BE2C (cell line): ENCODE results near the gene PPIF.

Experiments used
- DNase-seq: peaks from one replicate; pipeline ENCODE4 v3.0.0-alpha.2; 2020
- H3K27me3 ChIP-seq: fragments of 250-450 bp; sonication (Bioruptor Pico); 2 replicates; pipeline ENCODE4 v1.5.1; 2020; ENCODE audit warnings: mild to moderate bottlenecking
- H3K36me3 ChIP-seq: fragments of 250-450 bp; sonication (Bioruptor Pico); 2 replicates; pipeline ENCODE4 v1.5.1; 2020; ENCODE audit warnings: mild to moderate bottlenecking
- H3K4me1 ChIP-seq: fragments of 250-450 bp; sonication (Bioruptor Pico); 2 replicates; pipeline ENCODE4 v1.5.1; 2020
- H3K4me3 ChIP-seq: 2 replicates; pipeline ENCODE4 v1.5.1; 2011; ENCODE audit warnings: low read depth, low read length
- H3K9me3 ChIP-seq: fragments of 250-450 bp; sonication (Bioruptor Pico); 2 replicates; pipeline ENCODE4 v1.5.1; 2020
- CTCF ChIP-seq: IDR thresholded peaks from 2 replicates; pipeline ENCODE4 v1.5.1; 2012; ENCODE audit warnings: mild to moderate bottlenecking, low read depth, low read length

The PPIF gene

GRCh38 chr10:79347894-79348639 lies 798 bp downstream of the PPIF start:
- no peaks in the 10 kb centered on the region for H3K9me3 ChIP-seq
- H3K4me1 ChIP-seq = peaks cover 6% of the 10 kb centered on the region
- DNase-seq = peak; percentile 52
- H3K4me3 ChIP-seq = peak overlapping the region; percentile 78
- TF ChIP-seq CTCF = no peak
- H3K36me3 ChIP-seq = peaks cover 43% of the 10 kb centered on the region
- H3K27me3 ChIP-seq = no peaks in the 10 kb centered on the region

- Histone ChIP-seq H3K9me3 (no peaks in the 10 kb centered on the region), H3K27me3 (no peaks in the 10 kb centered on the region), H3K4me1 (peaks cover 6% of the 10 kb centered on the region), H3K36me3 (peaks cover 48% of the 10 kb centered on the region), H3K4me3 (peak overlapping the region; percentile 78)
- no peak for DNase-seq
- no peak for TF ChIP-seq CTCF
Measured at GRCh38 chr10:79348640-79348988, 1.3 kb downstream of the PPIF start.

- Histone ChIP-seq H3K36me3 (peaks cover 53% of the 10 kb centered on the region), H3K4me1 (peaks cover 6% of the 10 kb centered on the region), H3K9me3 (no peaks in the 10 kb centered on the region), H3K27me3 (no peaks in the 10 kb centered on the region), H3K4me3 (no peak overlapping the region; the same call in 1 of the 2 replicates)
- TF ChIP-seq CTCF = no peak
- DNase-seq = no peak
Measured at GRCh38 chr10:79349072-79349491, 1.8 kb downstream of the PPIF start.

GRCh38 chr10:79349766-79350406 lies 2.6 kb downstream of the PPIF start:
- Histone ChIP-seq H3K4me1 (peaks cover 6% of the 10 kb centered on the region), H3K4me3 (no peak overlapping the region), H3K9me3 (no peaks in the 10 kb centered on the region), H3K27me3 (no peaks in the 10 kb centered on the region), H3K36me3 (peaks cover 61% of the 10 kb centered on the region)
- peak; percentile 32 for DNase-seq
- no peak for TF ChIP-seq CTCF

GRCh38 chr10:79350407-79351154 lies 3.3 kb downstream of the PPIF start:
- TF ChIP-seq CTCF = no peak
- DNase-seq = no peak
- H3K36me3 ChIP-seq = peaks cover 66% of the 10 kb centered on the region
- no peak overlapping the region for H3K4me3 ChIP-seq
- H3K4me1 ChIP-seq = peaks cover 6% of the 10 kb centered on the region
- H3K9me3 ChIP-seq = no peaks in the 10 kb centered on the region
- H3K27me3 ChIP-seq = no peaks in the 10 kb centered on the region
